Fibroblast of mammary gland (primary cell): ENCODE data around the gene KCNK7.

ENCODE experiments used
- DNase-seq: peaks from one replicate; pipeline ENCODE4 v3.0.0-alpha.2; 2010; ENCODE audit warnings: low read depth
- H3K4me3 ChIP-seq: 2 replicates; pipeline ENCODE4 v1.5.1; 2011; ENCODE audit warnings: low read depth, mild to moderate bottlenecking, low read length, moderate library complexity; ENCODE audit not compliant: control insufficient read depth
- TF ChIP-seq, protein P1 (sequence below): conservative IDR thresholded peaks from 2 replicates; pipeline ENCODE4 v1.5.1; 2011; ENCODE audit warnings: low read depth, low read length, inconsistent platforms; ENCODE audit not compliant: control insufficient read depth, insufficient read depth

KCNK7 gene

DNA sequence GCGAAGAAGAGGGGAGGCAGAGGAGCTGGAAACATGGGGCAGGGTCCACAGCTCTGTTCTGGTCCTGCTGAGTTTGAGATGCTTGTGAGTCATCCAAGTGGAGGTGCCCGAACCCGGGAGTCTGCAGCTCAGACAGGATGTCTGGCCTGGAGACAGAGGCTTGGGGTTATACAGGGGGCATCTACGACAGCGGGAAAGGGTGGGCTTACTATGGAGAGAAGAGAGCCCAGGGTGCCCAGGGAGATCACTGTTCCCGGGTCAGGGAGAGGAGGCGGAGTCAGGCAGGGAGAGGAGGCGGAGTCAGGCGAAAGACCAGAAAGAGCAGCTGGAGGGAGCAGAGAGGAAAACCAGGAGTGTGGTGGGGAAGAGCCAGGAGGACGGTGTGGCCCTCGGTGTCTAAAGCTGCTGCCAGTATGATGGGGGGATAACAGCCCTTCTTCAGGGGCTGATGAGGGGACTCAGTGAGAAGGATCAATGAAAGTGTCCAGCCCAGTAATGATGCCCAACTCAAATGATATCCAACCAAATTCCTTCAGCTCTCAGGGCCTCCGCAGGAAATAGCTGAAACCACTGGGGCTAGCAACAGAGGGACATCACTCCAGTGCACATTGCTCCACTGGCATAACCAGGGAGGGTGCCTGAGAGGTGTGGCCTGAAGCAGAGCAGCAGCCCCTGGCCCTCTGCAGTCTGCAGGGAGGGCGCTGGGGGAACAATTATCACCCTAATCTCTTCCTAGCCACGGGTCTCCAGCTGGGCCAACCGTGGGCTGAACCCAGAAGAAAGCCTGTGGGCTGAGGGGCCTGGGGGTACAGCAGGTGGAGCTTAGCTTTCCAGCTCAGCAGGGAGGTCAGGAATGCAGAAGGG, 34.8 kb downstream of the KCNK7 start:
- TF ChIP-seq, protein P1, sequence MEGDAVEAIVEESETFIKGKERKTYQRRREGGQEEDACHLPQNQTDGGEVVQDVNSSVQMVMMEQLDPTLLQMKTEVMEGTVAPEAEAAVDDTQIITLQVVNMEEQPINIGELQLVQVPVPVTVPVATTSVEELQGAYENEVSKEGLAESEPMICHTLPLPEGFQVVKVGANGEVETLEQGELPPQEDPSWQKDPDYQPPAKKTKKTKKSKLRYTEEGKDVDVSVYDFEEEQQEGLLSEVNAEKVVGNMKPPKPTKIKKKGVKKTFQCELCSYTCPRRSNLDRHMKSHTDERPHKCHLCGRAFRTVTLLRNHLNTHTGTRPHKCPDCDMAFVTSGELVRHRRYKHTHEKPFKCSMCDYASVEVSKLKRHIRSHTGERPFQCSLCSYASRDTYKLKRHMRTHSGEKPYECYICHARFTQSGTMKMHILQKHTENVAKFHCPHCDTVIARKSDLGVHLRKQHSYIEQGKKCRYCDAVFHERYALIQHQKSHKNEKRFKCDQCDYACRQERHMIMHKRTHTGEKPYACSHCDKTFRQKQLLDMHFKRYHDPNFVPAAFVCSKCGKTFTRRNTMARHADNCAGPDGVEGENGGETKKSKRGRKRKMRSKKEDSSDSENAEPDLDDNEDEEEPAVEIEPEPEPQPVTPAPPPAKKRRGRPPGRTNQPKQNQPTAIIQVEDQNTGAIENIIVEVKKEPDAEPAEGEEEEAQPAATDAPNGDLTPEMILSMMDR, result no peak
- H3K4me3 ChIP-seq, result no peak overlapping the region
- DNase-seq, result peak; percentile 64

DNA sequence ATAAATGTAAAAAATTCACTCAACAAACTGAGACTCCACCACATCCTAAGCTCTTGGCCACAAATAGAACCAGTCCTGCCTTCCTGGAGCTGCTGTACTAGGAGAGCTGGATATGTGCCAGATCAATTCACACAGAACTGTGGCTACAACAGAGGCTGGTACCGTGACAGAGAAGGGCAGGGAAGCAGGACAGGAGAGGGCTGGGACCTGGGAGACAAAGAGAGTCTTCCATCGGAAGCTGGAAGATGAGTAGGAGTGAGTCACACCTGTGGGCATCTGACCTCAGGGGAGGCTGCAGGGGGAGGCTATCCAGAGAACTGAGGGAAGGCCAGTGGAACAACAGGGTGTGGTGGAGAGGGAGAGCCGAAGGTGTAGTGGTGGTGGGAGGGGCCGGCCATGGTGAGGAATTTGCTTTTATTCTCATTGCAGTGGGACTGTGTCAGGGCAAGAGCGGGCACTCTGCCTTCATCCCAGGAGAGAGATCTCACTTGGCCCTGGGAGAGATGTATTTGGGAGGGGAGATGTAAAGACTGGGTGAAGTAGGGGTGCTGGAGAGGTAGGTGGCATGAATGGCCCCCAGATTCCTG, 35.6 kb downstream of the KCNK7 start:
- DNase-seq, result peak; percentile 70
- H3K4me3 ChIP-seq, result no peak overlapping the region
- TF ChIP-seq, protein P1, result no peak

DNA sequence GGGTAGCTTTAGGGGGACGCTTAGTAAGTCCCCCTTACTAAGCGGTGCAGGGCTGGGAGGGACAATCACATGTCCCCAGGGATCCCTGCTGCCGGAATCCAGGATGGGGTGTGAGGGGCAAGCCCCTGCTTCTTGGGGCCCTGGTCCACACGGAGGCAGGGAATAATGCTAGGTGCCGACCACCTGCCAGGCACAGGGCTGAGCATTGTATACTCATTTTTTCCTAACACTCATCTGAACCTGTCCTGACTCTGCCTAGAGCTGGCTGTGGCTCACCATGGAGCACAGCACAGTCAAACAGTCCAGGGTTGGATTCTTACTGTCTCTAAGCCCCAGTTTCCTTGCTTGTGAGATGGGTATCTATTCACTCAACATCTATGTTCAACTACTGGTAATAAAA, 36.1 kb downstream of the KCNK7 start:
- TF ChIP-seq, protein P1, result no peak
- no peak overlapping the region for H3K4me3 ChIP-seq
- no peak for DNase-seq

DNA sequence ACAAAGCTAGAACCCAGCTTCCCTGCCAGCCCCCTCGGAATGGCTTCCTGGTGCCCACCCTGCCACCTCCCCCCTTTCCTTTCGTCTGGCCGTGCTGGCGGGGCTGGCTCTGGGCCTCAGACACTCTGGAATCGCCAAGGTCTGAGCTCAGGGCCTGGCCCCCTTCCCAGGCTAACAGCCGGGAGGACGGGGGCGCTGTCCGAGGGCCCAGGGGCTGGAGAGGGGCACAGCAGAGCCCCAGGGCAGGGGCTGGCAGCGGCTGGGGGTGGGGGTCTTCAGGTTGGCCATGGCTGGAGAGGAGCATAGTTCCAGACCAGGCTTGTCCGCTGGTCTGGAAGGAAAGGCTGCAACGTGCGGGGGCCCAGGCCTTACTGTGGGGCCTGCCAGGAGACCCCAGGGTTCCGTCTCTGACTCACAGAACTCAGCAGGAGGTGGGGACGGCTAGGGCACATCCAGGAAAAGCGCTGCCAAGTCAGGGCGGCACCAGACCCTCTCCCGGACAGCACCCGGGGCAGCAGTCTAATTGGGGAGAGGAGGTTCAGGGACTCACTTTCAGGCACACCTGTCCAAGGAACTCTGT, 36.6 kb downstream of the KCNK7 start:
- DNase-seq, result no peak
- H3K4me3 ChIP-seq, result no peak overlapping the region
- TF ChIP-seq, protein P1, result no peak

DNA sequence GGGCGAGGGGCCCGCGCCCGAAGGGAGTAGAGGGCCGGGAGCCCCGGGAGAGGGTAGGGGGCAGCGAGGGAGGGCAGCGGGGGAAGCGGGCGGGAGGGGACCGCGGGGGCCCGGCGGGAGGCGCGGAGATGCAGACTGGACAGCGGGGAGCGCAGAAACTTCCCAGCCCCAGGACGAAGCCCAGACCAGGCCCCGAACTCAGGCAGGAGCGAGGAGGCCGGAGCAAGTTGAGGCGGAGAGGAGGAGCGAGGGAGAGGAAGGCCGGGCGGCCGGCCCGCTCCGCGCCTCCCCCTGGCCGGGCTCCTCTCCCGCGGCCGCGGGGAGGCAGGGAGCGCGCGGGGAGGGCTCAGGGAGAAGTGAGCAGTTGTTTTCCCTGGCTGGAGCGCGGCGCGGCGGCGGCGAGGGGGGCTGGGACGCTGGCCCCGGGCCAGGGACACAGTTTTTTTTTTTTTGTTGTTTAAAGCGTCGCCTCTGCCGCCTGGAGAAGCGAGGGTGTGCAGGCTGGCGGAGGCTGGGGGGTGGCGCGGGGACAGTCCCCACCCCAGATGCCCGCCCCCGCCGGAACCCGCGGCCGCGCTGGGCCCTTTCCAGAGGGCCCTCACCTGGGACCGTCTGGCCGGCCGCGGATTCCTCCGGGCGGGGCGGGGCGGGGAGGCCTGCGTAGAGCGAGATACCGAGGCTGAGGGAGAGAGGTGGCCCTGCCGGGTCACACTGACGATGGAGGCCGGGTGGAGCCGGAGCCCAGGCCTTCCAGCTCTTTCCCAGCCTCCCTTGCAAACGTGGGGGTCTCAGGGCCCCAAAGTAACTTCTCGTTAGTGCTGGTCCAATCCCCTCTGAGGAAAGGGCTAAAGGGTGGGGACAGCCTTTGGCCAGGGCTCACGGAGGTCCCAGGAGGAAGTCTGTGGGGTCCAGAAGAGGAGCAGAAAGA, 37.3 kb downstream of the KCNK7 start, which contains the start of gene LTBP3:
TSS of gene LTBP3 (minus strand) at position 358 of the 928 bp plus-strand sequence. CDS start 400 bp downstream, outside the sequence.
- DNase-seq, result peak; percentile 71
- H3K4me3 ChIP-seq, result peak within 1 kb of the TSS; percentile 54
- TF ChIP-seq, protein P1, result no peak
